Astrocyte of the spinal cord (primary cell): ENCODE measurements around the gene LACTBL1.

Experiments
- DNase-seq: peaks from one replicate; pipeline ENCODE4 v3.0.0; 2011; ENCODE audit warnings: low read depth, low spot score
- H3K4me3 ChIP-seq: 2 replicates; pipeline ENCODE4 v1.5.1; 2011; ENCODE audit warnings: low read depth, mild to moderate bottlenecking, low read length, moderate library complexity
- in situ Hi-C: cut with HindIII; loops from 2 replicates; pipeline ENCODE4 v1.10.0; 2017; ENCODE audit warnings: low sequenced_read_pairs
- TF ChIP-seq, protein P1 (sequence below): IDR thresholded peaks from 2 replicates; pipeline ENCODE4 v1.5.1; 2012; ENCODE audit warnings: low read depth, mild to moderate bottlenecking, low read length, inconsistent platforms

Gene LACTBL1

DNA sequence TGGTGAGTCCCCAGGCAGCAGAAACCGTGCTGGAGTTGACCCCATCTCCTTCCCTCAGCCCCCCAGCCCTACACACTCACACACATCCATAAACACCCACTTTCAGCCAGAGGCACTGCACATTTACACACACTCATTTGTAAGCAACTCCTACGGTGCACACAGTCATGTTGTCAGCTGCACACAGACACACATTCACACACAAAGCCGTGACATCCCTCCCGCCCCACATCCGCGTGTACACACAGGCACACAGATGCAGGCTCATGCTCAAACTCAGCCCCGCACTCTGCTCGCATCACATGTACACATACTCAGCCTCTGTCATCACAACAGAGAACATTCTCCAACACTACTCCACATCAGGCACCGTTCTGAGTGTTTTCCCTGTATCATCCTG lies 47.6 kb downstream of the LACTBL1 start:
- DNase-seq = no peak
- in situ Hi-C loops = no loop called here
- TF ChIP-seq, protein P1, sequence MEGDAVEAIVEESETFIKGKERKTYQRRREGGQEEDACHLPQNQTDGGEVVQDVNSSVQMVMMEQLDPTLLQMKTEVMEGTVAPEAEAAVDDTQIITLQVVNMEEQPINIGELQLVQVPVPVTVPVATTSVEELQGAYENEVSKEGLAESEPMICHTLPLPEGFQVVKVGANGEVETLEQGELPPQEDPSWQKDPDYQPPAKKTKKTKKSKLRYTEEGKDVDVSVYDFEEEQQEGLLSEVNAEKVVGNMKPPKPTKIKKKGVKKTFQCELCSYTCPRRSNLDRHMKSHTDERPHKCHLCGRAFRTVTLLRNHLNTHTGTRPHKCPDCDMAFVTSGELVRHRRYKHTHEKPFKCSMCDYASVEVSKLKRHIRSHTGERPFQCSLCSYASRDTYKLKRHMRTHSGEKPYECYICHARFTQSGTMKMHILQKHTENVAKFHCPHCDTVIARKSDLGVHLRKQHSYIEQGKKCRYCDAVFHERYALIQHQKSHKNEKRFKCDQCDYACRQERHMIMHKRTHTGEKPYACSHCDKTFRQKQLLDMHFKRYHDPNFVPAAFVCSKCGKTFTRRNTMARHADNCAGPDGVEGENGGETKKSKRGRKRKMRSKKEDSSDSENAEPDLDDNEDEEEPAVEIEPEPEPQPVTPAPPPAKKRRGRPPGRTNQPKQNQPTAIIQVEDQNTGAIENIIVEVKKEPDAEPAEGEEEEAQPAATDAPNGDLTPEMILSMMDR = no peak
- H3K4me3 ChIP-seq = no peak overlapping the region

- in situ Hi-C loops = no loop called here
- TF ChIP-seq, protein P1 = no peak
- no peak overlapping the region for H3K4me3 ChIP-seq
- no peak for DNase-seq
Measured at GRCh38 chr1:22922640-22923039, 50.0 kb downstream of the LACTBL1 start.

GRCh38 chr1:22921452-22922126 lies 51.1 kb downstream of the LACTBL1 start:
- DNase-seq = no peak
- in situ Hi-C loops = no loop called here
- no peak overlapping the region for H3K4me3 ChIP-seq
- TF ChIP-seq, protein P1 = no peak

DNA sequence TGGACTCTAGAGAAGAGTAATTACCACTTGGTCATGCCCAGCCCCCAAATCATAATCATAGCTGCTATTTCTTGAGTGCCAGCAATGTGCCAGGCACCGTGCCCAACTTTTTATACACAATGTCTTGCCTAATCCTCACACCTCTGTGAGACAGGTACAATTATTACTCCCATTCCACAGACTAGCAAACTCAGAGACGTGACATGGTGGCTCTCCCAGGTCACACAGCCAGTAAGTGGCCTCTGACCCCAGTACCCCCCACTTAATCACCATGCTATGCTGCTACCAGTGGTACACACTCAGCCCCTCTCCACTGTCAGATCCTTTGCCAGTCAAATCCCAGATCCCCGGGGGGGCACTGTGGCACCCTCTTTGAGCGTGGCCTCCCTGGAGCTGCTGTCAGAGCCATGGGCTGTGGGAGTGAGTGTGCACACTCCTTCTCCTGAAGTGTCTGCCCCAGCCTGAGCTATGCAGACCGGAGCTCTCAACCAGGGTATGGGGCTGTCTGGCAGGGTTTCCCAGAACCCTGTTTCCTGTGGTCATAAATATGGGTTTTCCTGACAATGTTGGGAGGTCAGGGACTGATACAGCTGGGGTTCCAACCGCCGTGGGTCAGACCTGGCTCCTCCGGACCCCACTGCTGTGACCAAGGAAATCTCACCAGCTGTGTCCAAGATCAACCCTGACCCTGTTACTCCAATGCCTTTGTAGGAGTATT lies 51.8 kb downstream of the LACTBL1 start:
- H3K4me3 ChIP-seq = no peak overlapping the region
- in situ Hi-C loops = no loop called here
- TF ChIP-seq, protein P1 = no peak
- no peak for DNase-seq

DNA sequence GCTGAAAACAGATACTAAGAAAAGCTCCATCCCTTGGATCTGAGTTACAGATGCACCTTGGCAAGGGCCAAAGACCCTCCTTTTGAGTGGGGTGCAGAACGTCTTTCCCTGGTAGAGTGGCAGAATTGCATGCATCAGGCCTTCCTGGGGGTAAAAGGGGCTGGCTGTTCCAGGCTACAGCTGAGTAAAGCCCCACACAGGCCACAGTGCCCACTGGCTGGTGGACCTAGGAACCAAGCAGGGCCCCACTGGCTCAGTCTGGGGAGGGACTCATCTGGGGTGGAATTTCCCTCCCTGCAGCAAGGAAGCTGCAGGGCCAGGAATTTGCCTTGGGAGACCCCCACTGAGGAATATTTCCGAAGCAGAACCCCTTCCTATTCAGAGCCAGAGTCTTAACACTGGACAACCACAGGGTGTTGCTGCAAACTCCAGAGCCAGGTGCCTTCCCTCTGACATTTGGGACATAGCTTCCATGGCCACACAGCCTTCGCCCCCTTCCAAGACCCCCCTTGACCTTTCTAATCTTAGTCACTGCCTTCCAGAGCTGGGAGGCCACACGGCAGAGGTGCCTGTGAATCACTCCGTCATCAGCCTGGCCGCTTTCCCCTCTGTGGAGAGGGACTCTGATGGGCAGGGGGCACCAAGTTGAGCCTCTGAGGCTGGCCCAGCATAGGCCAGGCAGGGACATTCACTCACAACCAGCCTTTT lies 52.5 kb downstream of the LACTBL1 start:
- no peak for DNase-seq
- TF ChIP-seq, protein P1 = no peak
- in situ Hi-C loops = no loop called here
- no peak overlapping the region for H3K4me3 ChIP-seq

- TF ChIP-seq, protein P1 = no peak
Measured at GRCh38 chr1:22919341-22920025, 53.2 kb downstream of the LACTBL1 start.

More at GRCh38 chr1:22919341-22920025, 53.2 kb downstream of the LACTBL1 start:
- H3K4me3 ChIP-seq = no peak overlapping the region
- no peak for DNase-seq
- in situ Hi-C loops = no loop called here
